Measurements from ENCODE around the gene RAB9A.

GRCh38 chrX:13721371-13721770 lies 32.4 kb downstream of the RAB9A start:
- no peak for TF ChIP-seq YY1 (IDR thresholded peaks at IDR 0.05)
- TF ChIP-seq RAD21 (IDR thresholded peaks at IDR 0.05) = no peak
- no peak for TF ChIP-seq CTCF (IDR thresholded peaks at IDR 0.05; ENCODE audit: low read depth, low read length, missing input control)
- no peak for TF ChIP-seq HNF4A (conservative IDR thresholded peaks at IDR 0.05)
- TF ChIP-seq ZBTB33 (IDR thresholded peaks at IDR 0.05) = no peak
- TF ChIP-seq MAX (IDR thresholded peaks at IDR 0.05) = no peak
- TF ChIP-seq TAF1 (conservative IDR thresholded peaks at IDR 0.05) = no peak
- TF ChIP-seq REST (IDR thresholded peaks at IDR 0.05) = no peak
- TF ChIP-seq JUND (IDR thresholded peaks at IDR 0.05) = no peak
- TF ChIP-seq RXRA (IDR thresholded peaks at IDR 0.05) = no peak
- TF ChIP-seq NR2F2 (IDR thresholded peaks at IDR 0.05) = no peak
